Measurements from ENCODE around the gene TBC1D32.

Gene TBC1D32

GRCh38 chr6:121042766-121043165 lies 291.5 kb downstream of the TBC1D32 start:
- in situ Hi-C loops (cut with MboI; ENCODE audit: low pct_unique_long_range_greater_than_20kb, low sequenced_read_pairs, unreplicated experiment) = no loop called here
- DNase-seq (ENCODE audit: low spot score) = no peak
- no peak for TF ChIP-seq CTCF (IDR thresholded peaks at IDR 0.05; ENCODE audit: extremely low read depth, insufficient read depth, missing control alignments)

- DNase-seq (ENCODE audit: low spot score) = no peak
- in situ Hi-C loops (cut with MboI; ENCODE audit: low pct_unique_long_range_greater_than_20kb, low sequenced_read_pairs, unreplicated experiment) = no loop called here
- TF ChIP-seq CTCF (IDR thresholded peaks at IDR 0.05; ENCODE audit: extremely low read depth, insufficient read depth, missing control alignments) = no peak
Measured at GRCh38 chr6:121040831-121041230, 293.4 kb downstream of the TBC1D32 start.

- DNase-seq (ENCODE audit: low spot score) = no peak
- in situ Hi-C loops (cut with MboI; ENCODE audit: low pct_unique_long_range_greater_than_20kb, low sequenced_read_pairs, unreplicated experiment) = no loop called here
- no peak for TF ChIP-seq CTCF (IDR thresholded peaks at IDR 0.05; ENCODE audit: extremely low read depth, insufficient read depth, missing control alignments)
Measured at GRCh38 chr6:121033091-121033490, 301.2 kb downstream of the TBC1D32 start.

- no peak for DNase-seq (ENCODE audit: low spot score)
- in situ Hi-C loops (cut with MboI; ENCODE audit: low pct_unique_long_range_greater_than_20kb, low sequenced_read_pairs, unreplicated experiment) = no loop called here
- no peak for TF ChIP-seq CTCF (IDR thresholded peaks at IDR 0.05; ENCODE audit: extremely low read depth, insufficient read depth, missing control alignments)
Measured at GRCh38 chr6:121032268-121033006, 301.8 kb downstream of the TBC1D32 start.

All from GM13977 (cell line).